ENCODE results near the gene PI16.

DNA sequence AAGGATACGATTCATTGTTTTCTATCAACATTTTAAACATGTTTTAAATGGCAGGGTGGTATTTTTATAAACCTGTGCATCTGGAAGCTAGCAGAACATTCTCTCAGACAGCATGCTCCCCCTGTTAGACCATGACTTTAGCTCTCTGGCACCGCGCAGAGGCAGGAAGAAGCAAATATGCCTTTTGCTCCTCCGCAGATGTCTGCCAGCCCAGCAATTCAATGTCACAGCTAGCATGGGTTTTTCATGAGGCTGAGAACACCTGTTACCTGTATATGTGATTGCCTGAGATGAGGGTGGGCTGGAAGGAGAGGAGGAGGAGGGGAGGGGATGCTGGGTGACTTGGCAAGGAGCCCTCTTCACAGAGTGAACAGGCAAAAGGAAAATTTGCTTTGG is 24.8 kb downstream of the PI16 start:
- TF ChIP-seq, protein P1, sequence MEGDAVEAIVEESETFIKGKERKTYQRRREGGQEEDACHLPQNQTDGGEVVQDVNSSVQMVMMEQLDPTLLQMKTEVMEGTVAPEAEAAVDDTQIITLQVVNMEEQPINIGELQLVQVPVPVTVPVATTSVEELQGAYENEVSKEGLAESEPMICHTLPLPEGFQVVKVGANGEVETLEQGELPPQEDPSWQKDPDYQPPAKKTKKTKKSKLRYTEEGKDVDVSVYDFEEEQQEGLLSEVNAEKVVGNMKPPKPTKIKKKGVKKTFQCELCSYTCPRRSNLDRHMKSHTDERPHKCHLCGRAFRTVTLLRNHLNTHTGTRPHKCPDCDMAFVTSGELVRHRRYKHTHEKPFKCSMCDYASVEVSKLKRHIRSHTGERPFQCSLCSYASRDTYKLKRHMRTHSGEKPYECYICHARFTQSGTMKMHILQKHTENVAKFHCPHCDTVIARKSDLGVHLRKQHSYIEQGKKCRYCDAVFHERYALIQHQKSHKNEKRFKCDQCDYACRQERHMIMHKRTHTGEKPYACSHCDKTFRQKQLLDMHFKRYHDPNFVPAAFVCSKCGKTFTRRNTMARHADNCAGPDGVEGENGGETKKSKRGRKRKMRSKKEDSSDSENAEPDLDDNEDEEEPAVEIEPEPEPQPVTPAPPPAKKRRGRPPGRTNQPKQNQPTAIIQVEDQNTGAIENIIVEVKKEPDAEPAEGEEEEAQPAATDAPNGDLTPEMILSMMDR (IDR thresholded peaks at IDR 0.05) = peak; percentile 54 to 66 (median 60)
- peak in 1 of 4 donors; percentile 26 for TF ChIP-seq POLR2AphosphoS5 (IDR thresholded peaks at IDR 0.05)
- TF ChIP-seq POLR2A (IDR thresholded peaks at IDR 0.05) = no peak
- no peak for TF ChIP-seq EP300 (IDR thresholded peaks at IDR 0.05)

All from sigmoid colon (tissue), 4 donors.